ENCODE measurements around the gene BANP.
"Not testable (repeated sequence)": the region's sequence is repeated elsewhere in the genome, so short reads cannot be mapped to it uniquely, and the experiment has no call there.

BANP gene

DNA sequence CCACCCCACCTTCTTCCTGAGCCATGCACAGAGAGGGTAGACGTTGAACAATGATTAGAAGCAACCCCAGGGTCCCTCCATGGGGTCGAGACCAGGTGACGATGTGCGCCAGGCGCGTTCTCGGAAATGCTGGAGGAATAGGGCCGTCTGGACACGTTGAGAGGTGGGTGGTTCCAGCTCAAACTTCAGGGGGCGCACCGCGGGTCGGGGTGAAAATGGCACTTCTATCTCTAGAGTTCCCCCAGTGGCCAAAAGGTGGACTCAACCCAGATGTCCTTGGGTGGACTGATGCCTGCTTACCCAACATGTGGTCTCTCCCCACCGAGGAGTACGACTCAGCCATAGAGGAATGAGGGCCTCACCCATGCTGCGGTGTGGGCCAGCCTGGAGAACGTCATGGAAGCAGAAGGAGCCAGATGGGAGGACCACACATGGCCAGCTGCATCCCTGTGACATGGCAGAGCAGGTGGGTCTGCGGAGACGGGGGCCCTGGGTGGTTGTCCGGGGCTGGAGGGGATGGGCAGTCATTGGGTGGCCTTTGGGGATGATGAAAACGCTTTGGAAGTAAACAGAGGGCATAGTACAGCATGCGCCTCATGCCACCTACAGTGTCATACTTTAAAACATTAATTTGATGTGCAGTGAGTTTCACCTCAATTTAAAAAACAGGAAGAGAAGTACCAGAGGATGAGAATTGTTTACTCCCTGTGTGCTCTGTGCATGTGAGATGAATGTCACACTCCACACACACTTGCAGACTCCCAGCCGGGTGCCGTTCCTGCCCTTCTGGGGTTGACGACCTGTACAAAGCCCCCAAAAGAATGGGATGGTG is 147.7 kb downstream of the BANP start:
- in situ Hi-C loops (cut with HindIII; ENCODE audit: low sequenced_read_pairs): not testable (repeated sequence)

DNA sequence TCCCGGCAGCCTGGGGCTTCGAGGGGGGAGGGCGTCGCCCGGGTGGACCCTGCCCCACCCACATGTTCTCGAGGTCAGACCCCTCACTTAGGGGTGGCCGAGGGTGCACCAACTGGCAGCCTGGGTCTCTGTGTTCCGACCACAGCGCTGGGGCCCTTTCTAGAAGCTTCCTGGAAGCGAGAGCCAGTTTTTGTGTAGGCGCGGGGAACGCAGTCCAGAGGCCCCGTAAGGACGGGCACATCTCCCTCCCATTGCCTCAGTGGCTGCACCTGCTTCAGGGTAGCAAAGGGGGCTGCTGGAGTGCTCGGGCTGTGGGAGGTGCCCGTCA is 148.3 kb downstream of the BANP start:
- in situ Hi-C loops (cut with HindIII; ENCODE audit: low sequenced_read_pairs): no loop called here

DNA sequence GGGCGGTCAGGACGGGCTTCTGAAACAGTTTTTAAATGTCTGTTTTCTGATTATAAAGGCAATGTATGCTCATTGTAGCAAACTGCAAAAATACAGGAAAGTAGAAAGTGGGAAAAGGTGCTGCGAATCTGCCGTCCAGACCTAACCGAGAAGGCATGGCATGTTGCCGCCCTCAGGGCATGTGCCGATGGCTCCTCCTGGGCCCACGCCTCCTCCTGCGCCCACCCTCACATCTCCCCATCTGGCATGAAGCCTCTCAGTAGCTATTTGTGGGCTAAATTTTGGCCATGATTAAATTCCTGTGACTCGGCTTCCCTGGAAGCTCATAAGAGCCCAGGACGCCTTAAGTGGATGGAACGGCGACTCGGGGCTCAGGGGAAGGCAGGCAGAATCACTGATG is 148.7 kb downstream of the BANP start:
- in situ Hi-C loops (cut with HindIII; ENCODE audit: low sequenced_read_pairs): not testable (repeated sequence)

DNA sequence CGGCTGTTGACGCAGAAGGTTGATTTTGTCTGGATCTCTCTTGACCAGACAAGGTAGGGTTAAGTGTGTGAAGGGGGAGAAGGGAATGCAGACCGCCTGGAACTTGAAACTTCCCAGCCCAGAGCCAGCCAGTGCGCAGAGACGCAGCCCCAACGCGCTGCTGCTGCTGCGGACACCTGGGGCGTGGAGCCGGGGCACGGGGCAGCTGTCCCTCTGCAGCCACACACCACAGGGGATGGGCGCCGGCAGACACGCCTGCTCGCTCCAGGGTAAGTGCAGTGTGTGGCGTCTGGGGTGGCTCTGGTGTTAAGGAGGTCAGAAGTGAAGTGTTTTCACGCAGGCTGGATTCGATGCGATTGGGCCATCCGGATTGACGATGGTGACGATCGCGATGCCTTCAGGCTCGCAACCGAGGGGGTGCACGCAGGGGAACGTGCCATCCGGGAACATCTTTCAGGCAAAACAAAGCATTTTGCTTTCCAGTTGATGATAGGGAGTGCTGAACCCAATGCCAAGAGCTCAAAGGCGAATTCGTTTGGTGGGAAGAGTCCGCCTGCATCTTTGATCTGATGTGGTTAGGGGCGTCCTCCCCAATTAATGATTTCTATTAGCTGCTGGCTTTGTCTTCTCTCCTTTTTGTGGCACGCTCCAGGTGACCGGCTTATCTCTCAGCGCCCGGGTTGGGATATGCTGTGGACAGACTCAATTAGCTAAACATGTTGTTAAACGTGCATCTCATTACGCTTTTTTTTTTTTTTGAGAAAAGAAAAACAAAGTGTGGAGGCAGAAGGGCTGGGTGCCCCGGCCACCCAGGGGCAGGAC is 149.8 kb downstream of the BANP start:
- in situ Hi-C loops (cut with HindIII; ENCODE audit: low sequenced_read_pairs): not testable (repeated sequence)

DNA sequence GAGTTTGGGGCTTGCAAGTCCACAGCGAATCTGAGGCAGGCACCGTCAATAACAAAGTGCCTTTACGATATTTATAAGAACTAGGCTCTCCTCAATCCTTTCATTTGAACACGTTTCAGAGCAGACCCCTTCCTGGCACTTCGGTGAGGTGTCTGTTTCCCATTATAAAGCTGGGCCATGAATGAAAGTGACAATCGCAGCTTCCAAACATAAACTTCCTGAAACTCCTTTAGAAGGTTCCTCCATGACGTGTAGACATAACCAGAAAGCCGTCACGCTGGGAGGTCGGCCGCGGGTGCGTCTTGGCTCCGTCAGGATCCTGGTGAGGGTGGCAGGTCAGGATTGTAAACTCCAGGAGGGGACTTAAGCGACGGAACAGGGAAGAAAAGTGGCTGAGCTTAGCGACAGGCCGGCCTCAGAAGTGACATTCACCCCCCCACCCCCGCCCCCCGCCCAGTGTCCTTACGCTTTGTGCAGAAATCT is 150.4 kb downstream of the BANP start:
- in situ Hi-C loops (cut with HindIII; ENCODE audit: low sequenced_read_pairs): not testable (repeated sequence)

DNA sequence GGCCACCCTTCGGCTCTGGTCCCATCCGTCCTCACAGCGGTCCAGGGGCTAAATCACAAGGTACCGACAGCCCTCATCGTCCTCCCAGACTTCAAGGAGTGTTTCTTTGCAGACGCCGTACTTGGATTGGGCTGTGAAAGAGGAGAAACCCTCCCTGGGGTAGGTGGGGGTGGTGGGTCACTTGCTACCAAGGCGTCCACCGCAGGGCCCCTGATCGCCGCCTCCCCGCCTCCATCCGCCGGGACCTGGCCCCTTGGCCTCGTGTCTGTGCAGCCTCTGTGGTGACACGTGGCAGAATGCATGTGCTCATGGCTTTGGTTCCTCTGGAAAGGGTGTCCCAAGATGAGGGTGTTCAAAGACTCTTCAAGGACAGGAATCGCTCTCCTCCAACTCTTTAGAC is 151.4 kb downstream of the BANP start:
- in situ Hi-C loops (cut with HindIII; ENCODE audit: low sequenced_read_pairs): no loop called here

DNA sequence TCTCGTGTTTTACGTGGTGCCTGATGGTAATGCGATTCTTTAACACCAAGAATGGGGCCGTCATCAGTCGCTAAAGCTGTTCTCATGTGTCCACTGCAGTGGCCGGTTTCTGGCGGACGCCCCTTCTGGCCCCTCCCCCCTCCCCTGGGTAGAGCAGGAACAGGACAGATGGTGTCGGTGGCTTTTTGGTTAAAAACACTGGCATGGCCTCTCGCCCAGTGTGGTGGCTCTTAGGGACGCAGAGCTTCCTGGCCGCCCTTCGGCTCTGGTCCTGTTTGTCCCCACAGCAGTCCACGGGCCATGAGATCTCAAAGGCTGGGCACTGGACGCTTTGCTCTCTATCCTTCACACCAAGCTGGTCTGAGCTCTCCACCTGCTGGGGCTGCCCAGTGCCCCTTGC is 151.8 kb downstream of the BANP start:
- in situ Hi-C loops (cut with HindIII; ENCODE audit: low sequenced_read_pairs): no loop called here

DNA sequence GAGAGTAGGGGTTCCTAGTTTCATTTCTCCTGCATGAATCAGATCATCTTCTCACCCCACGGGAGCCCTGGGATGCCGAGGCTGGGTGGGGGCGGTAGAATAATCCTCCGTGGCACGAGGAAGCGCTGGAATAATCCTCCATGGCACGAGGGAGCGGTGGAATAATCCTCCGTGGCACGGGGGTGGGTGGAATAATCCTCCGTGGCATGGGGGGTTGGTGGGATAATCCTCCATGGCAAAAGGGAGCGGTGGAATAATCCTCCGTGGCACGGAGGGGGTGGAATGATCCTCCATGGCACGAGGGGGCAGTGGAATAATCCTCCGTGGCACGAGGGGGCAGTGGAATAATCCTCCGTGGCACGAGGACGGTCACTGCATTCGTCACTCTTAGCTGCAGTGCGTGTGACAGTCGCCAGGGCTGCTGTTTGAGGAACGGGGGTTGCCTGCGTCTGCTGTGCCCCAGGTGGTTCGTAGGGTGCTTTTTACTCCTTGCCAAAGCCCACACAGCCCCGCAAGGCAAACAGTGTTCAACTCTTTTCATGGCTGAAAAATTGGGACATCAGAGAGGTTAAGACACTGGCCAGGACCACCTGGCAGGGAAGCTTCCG is 152.5 kb downstream of the BANP start:
- in situ Hi-C loops (cut with HindIII; ENCODE audit: low sequenced_read_pairs): no loop called here

DNA sequence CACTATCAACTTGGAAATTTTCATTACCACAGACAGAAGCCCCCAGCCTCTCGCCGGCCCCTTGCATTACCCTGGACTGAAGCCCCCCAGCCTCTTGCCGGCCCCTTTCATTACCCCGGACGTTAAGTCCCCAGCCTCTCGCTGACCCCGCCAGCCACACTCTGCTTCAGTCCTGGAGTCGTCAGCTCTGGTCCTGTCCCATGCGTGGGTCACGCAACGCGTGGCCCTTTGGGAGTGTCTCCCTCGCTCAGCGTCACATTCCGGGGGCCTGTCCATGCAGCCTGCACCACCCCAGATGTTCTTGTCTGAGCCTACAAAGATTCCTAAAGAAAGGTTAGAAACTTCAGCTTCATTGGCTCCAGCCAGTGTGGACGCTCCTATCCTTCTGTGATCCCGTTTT is 153.1 kb downstream of the BANP start:
- in situ Hi-C loops (cut with HindIII; ENCODE audit: low sequenced_read_pairs): not testable (repeated sequence)

DNA sequence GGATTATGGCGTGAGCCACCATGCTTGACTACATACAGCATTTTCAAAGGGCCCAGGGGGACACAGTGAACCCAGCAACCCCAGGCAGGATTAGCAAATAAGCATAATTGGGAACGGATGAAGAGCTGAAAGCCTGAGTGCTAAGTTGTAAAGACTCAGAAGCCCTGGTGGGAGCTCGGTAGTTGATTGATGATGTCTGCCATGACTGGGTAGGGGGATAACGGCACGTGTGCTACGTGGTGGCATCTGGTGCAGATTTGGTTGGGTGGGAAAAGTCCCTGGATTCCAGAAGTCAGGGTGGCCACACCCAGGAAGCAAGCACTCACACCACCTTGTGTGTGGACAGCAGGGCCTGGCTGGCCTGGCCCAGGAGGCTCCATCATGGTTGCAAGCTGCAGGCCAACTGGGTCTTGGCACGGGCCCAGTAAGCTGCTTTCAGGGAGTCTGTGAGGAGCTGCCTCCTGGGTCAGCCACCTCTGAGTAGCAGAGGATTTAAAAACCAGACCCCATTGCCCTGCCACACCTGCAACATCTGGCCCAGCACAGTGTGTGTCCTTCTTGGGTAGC is 154.4 kb downstream of the BANP start:
- in situ Hi-C loops (cut with HindIII; ENCODE audit: low sequenced_read_pairs): not testable (repeated sequence)

DNA sequence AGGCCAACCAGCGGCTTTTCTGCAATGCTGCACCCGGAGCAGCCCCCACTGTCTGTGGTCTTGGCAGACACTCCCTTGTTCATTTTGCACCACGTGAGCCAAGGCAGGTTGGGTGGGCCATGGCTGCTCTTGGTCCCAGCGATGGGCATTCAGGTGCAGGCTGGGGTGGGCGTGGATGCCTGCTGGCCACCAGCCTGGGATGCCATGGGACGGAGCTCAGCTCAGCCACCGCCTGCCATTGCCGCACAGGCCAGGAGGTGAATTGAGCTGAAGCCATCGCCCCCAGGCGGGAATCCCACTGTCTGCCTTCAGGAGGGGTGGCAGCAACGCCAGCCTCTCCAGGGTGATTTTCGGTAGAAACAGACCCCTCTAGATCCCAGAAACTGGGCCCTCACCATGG is 155.3 kb downstream of the BANP start:
- in situ Hi-C loops (cut with HindIII; ENCODE audit: low sequenced_read_pairs): not testable (repeated sequence)

DNA sequence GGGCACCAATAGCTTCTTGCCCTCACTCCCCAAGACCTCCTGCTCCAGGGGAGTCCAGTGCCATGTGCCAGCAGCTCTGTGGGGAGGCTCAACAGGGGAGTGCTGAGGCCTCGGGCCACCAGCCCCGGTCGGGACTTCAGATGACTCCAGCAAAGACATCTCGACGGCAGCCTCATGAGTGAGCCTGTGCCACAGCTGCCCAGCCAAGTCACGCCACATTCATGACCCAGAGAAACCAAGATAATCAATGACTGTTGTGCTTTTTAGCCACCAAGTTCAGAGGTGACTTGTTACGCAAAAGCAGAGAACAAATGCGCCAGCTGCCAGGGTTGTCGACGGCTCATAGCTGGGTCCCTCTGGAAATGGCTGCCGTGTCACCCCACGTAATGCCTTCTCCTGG is 157.5 kb downstream of the BANP start:
- in situ Hi-C loops (cut with HindIII; ENCODE audit: low sequenced_read_pairs): no loop called here

DNA sequence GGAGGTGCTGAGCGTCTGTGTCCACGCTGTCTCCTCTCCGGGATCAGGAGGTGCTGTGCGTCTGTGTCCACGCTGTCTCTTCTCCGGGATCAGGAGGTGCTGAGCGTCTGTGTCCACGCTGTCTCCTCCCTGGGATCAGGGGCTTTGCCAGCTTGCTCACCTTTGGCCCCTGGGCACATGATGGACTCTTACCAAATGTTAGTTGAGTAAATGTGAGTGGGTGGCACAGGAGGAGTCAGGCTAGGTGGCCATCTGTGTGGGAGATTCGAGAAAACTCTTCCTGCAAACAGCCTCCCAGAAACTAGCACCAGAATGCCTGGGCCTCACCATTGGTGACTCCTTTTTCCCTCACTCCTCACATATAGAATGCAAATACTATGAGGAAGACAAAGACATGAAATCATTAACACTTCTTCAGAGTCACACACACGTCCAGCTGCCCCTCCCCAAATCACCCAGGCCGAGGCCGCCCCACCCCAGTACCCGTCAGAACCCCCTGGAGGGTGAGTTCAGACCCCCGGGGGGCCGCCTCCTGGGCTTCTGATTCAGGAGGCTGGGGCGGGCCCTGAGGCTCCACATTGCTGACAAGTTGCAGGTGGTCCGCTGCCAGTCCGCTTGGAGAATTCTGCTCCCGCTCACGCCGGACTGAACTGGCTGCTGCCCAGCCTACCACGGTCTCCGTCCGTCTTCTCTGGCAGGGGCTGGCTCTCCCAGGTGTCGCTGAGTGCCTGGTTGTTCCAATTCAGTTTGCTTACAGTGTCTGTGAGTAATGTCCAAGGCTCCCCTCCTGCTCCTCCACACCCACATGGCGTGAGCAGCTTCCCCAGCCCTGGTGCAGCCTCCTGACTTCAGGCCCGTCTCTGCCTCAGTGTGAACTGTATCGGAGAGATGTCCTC is 158.7 kb downstream of the BANP start:
- in situ Hi-C loops (cut with HindIII; ENCODE audit: low sequenced_read_pairs): not testable (repeated sequence)

DNA sequence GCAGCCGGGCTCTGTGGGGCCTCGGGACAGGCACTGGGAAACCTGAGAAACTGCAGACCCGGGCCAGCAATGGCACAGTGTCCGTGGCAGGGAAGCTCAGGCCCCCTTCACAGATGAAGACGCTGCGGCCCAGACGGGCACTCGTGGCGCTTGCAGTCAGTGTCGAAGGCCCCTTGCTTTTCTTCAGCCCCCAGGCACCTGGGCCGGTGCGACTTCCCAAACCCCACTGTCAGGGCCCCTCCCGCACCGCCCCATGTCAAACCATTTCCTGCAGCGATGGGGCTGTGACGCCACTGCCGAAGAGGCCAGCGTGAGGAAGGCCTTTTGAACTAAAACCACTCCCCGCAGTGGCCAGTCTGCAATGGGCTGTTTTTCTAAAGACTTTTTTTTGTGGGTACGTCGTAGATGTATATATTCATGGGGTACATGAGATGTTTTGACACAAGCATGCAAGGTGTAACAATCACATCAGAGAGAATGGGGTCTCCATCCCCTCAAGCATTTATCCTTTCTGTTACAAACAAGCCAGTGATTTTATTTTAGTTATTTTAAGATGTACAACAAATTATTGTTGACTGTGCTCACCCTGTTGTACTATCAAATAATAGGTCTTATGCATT is 159.8 kb downstream of the BANP start:
- in situ Hi-C loops (cut with HindIII; ENCODE audit: low sequenced_read_pairs): not testable (repeated sequence)

DNA sequence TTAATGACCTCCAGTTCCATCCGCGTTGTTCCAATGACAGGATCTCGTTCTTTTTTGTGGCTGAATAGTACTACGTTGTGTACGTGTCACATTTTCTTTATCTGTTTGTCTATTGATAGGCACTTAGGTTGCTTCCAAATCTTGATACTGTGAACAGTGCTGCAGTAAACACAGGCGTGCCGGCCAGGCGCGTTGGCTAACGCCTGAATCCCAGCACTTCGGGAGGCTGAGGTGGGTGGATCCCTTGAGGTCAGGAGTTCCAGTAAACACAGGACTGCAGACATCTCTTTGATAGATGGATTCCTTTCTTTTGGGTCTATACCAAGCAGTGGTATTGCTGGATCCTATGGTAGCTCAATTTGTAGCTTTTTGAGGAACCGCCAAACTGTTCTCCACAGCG is 160.7 kb downstream of the BANP start:
- in situ Hi-C loops (cut with HindIII; ENCODE audit: low sequenced_read_pairs): not testable (repeated sequence)

DNA sequence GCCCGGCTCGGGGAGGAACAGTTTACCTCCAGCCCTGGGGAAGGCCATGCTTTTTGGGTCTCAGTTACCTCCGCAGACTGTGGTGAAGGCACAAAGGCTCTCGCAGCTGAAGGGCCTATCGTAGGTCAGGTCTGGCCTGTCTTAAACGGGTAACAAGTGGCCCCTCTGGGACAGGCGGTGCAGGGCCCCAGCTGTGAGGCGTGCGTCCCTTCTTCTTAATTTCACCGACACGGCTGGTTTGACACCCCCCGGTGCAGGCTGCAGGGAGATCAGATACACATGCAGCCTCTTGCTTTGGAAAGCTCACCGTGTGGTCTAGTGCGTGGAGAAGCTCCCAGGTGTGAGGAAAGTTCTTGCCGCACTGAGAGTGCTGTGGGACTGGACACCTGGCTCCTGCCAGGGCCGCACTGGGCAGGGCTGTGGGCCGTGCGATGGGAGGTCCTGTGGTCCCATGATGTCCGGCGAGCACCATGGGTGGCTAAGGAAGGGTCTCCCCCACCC is 162.4 kb downstream of the BANP start:
- in situ Hi-C loops (cut with HindIII; ENCODE audit: low sequenced_read_pairs): no loop called here

DNA sequence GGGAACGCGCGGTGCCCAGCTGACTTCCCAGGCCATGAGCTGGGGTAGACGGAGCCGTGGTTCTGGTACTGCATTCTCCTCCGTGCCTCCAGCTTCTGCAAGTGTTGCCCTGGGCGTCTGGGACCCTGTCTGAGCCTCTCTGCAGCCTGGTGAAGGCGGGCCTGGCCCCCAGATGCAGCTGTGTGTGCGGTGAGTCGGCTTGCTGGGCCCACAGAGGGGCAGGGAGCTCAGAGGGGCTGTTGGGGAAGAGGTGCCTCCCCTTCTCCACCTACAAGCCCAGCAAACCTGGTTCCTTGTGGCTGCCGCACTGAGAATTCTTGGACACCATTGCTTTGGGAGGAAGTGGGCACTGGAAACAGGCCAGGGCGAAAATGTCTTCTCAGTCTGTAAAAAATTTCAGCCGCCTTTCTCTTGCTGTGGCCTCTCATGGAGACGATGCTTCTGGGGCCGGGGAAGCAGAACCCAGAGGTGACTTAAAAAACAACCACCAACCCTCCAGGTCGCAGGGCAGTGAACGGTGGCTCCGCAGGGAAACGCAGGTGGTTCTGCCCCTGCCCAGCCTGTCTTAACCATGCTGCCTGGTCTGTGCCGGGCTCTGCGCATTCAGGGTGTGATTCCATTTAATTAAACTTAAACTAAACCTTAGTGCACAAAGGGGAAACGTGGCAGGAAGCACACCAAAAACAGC is 163.5 kb downstream of the BANP start:
- in situ Hi-C loops (cut with HindIII; ENCODE audit: low sequenced_read_pairs): not testable (repeated sequence)

DNA sequence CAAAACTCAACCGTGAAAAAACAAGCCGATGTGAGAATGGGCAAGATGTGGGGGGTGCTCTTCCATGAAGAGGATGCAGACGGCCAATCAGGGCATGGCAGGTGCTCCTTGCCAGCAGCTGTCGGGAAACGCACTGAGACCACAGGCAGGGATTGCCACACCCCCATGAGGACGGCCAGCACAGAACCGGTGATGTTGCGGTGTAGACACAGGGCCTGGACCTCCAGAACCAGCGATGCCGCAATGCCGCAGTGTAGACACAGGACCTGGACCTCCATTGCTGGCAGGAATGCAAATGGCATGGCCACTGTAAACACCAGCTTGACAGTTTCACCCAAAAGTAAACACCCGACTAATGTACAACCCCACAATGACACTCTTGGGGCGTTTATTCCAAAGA is 164.9 kb downstream of the BANP start:
- in situ Hi-C loops (cut with HindIII; ENCODE audit: low sequenced_read_pairs): no loop called here

DNA sequence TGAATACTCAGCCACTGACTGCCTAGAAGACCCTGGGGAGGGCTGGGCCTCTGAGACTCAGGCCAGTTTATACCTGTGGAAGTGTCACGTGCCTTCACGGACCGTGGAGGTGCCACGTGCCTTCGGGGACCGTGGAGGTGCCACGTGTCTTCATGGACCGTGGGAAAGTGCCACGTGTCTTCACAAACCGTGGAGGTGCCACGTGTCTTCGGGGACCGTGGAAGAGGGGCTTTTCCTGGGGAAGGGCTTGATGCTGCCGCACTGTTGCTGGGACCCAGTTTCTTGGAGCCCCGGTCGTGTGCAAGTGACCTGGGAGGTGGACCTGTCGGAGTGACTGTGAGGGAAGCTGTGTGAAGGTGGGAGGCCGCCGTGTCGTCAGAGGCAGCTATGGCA is 166.2 kb downstream of the BANP start:
- in situ Hi-C loops (cut with HindIII; ENCODE audit: low sequenced_read_pairs): no loop called here
